CD4-positive, alpha-beta memory T cell (primary cell): ENCODE results near the gene SLC25A27. TPM values are rescaled to one million over a fixed set of nuclear protein-coding genes. Genes with fewer than 3 reads are reported as not detected.

Experiments used
- CTCF ChIA-PET: fragments of 350-600 bp; sonication (Branson Sonifier 250); formaldehyde crosslinking; loops from one replicate; lab custom pipeline; 2021; ENCODE audit warnings: inconsistent platforms; ENCODE audit not compliant: partially characterized antibody; lab: Charles Lee
- POLR2A ChIA-PET: fragments of 350-600 bp; sonication (Branson Sonifier 250); formaldehyde crosslinking; loops from one replicate; lab custom pipeline; 2021; ENCODE audit not compliant: partially characterized antibody; lab: Charles Lee
- DNase-seq, 5 donors: peaks; one replicate each; pipeline versions ENCODE4 v3.0.0 to v3.0.0-alpha.2; 2020 to 2022; ENCODE audit warnings: mixed read lengths in 1 of 5
- H3K27ac ChIP-seq: one replicate; pipeline ENCODE4 v1.7.0; 2013; ENCODE audit warnings: low read depth, low read length
- H3K27me3 ChIP-seq: 2 replicates; pipeline ENCODE4 v1.7.0; 2013; ENCODE audit warnings: mild to moderate bottlenecking, low read length, moderate library complexity; ENCODE audit not compliant: insufficient read depth
- H3K36me3 ChIP-seq: 2 replicates; pipeline ENCODE4 v1.7.0; 2013; ENCODE audit warnings: mild to moderate bottlenecking, low read length, moderate library complexity; ENCODE audit not compliant: insufficient read depth
- H3K4me1 ChIP-seq: 2 replicates; pipeline ENCODE4 v1.7.0; 2013; ENCODE audit warnings: mild to moderate bottlenecking, low read length, moderate library complexity; ENCODE audit not compliant: insufficient read depth
- H3K4me3 ChIP-seq, 2 donors: one replicate each; pipeline ENCODE4 v1.7.0; 2013; ENCODE audit warnings: low read length in 2 of 2, mild to moderate bottlenecking in 1 of 2
- H3K9me3 ChIP-seq, 2 donors: one replicate each; pipeline ENCODE4 v1.7.0; 2013; ENCODE audit warnings: low read length in 2 of 2, control low read depth in 1 of 2; ENCODE audit not compliant: control insufficient read depth in 1 of 2
- H3K27ac Mint-ChIP-seq, 7 donors: one replicate each; pipeline ENCODE4 v1.8.0; 2020 to 2021; ENCODE audit warnings: mixed read lengths in 7 of 7, mild to moderate bottlenecking in 6 of 7, inconsistent platforms in 3 of 7, moderate library complexity in 3 of 7
- H3K27me3 Mint-ChIP-seq, 2 donors: one replicate each; pipeline ENCODE4 v1.8.0; 2020 to 2021; ENCODE audit warnings: mixed read lengths in 2 of 2
- H3K36me3 Mint-ChIP-seq, 2 donors: one replicate each; pipeline ENCODE4 v1.8.0; 2020 to 2021; ENCODE audit warnings: mixed read lengths in 2 of 2, inconsistent platforms in 1 of 2, mild to moderate bottlenecking in 1 of 2
- H3K4me1 Mint-ChIP-seq, 4 donors: one replicate each; pipeline ENCODE4 v1.8.0; 2020 to 2021; ENCODE audit warnings: mixed read lengths in 4 of 4, mild to moderate bottlenecking in 1 of 4
- H3K4me3 Mint-ChIP-seq, 8 donors: one replicate each; pipeline ENCODE4 v1.8.0; 2020 to 2021; ENCODE audit warnings: mixed read lengths in 8 of 8, mild to moderate bottlenecking in 7 of 8, moderate library complexity in 6 of 8, inconsistent platforms in 3 of 8
- H3K9me3 Mint-ChIP-seq, 8 donors: one replicate each; pipeline ENCODE4 v1.8.0; 2020 to 2021; ENCODE audit warnings: mixed read lengths in 8 of 8, mild to moderate bottlenecking in 5 of 8, inconsistent platforms in 3 of 8, moderate library complexity in 1 of 8
- intact Hi-C: fragments of 100-400 bp; cut with micrococcal nuclease; formaldehyde crosslinking; loops from one replicate; pipeline ENCODE4 v1.15.1; 2023
- polyA plus RNA-seq, 2 donors: library from polyadenylated mRNA; unstranded; fragments of 300-500 nt; fragmentation: Illumina TruSeq; gene quantifications; one replicate each; pipeline ENCODE4 v1.2.3, GENCODE V29; 2021
- total RNA-seq, 2 experiments: library from RNA; stranded (reverse); gene quantifications; one replicate each; pipeline ENCODE4 v1.2.3, GENCODE V29; 2021

Gene SLC25A27
- total and polyA plus RNA-seq, 4 experiments from 2014 or later, result 2.3 to 2.6 TPM; not detected in 2

DNA sequence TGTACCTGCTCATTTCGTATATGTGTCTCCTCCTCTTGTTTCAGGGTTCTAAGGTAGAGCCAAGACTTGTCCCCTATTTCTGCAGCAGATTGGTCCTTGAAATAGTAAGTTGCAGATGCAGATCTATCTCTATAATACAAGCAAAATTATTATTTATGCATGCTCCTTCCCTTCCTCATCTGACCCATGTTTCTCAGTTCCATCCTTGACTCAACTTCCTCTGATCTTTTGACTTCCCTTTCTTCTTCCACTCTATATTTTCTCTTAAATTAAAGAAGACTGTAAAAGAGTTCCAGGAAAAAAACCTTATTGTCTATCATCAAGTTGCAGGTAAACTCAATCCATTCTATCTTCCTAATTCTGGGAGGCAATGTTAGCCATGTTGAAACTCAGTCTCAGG, 58.7 kb downstream of the SLC25A27 start:
- intact Hi-C loops, result no loop called here
- H3K4me3 Mint-ChIP-seq, result no peak overlapping the region

DNA sequence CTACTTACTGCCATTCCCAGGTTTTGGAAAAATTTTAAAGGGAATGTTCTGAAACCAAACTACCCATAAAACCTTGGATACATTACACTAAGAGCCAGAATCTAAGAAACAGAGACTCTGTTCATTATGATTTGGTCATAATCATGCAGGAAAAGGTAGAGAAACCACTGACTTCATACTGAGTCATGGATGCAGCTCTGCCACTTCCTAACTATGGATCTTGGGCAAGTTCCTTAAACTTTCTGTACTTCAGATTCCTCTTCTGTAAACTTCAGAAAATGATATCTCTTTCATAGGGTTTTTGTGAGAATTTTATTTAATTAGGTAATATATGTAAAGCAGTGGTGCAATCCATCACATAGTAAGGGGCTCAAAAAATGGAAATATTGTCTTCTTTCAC, 62.4 kb downstream of the SLC25A27 start:
- H3K36me3 ChIP-seq, result no peaks in the 10 kb centered on the region
- Mint-ChIP-seq H3K27me3 (peaks cover 5 to 8% of the 10 kb centered on the region in 2 donors), H3K27ac (no peak overlapping the region), H3K4me3 (no peak overlapping the region), H3K36me3 (no peaks in the 10 kb centered on the region), H3K4me1 (peaks cover 0 to 7% (median 3%) of the 10 kb centered on the region in 4 donors), H3K9me3 (no peaks in the 10 kb centered on the region)
- H3K27me3 ChIP-seq, result peaks cover 3% of the 10 kb centered on the region
- DNase-seq, result no peak
- H3K4me1 ChIP-seq, result no peaks in the 10 kb centered on the region
- no peak overlapping the region for H3K27ac ChIP-seq
- intact Hi-C loops, result no loop called here
- H3K9me3 ChIP-seq, result no peaks in the 10 kb centered on the region
- no peak overlapping the region for H3K4me3 ChIP-seq
- POLR2A ChIA-PET, result no interaction called here
- CTCF ChIA-PET, result no interaction called here

More for the DNA sequence above, 58.7 kb downstream of the SLC25A27 start:
- Histone ChIP-seq H3K36me3 (no peaks in the 10 kb centered on the region), H3K27ac (no peak overlapping the region), H3K27me3 (no peaks in the 10 kb centered on the region), H3K4me1 (no peaks in the 10 kb centered on the region), H3K4me3 (no peak overlapping the region), H3K9me3 (no peaks in the 10 kb centered on the region)
- ChIA-PET POLR2A (no interaction called here), CTCF (no interaction called here)
- DNase-seq, result no peak
- H3K36me3 Mint-ChIP-seq, result no peaks in the 10 kb centered on the region
- no peak overlapping the region for H3K27ac Mint-ChIP-seq
- peaks cover 4 to 5% of the 10 kb centered on the region in 2 donors for H3K27me3 Mint-ChIP-seq
- H3K4me1 Mint-ChIP-seq, result no peaks in the 10 kb centered on the region
- no peaks in the 10 kb centered on the region for H3K9me3 Mint-ChIP-seq

DNA sequence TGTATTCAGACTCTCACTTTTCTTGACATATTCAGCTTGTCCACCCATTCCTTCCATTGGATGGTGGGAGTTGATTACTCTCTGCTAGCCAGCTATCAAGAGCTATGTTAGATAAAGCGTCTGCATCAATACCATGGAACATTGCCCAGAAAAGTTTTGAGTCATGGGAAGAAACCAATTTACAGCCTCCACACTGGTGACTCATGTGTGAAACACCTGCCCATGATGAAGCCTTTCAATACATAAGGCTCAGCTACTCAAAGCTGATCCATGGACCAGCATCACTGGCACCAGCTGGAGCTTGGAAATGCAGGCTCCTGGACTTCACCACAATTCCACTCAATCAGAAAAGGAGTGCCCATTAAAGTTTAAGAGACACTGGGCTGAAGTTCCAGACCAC, 66.3 kb downstream of the SLC25A27 start:
- Histone ChIP-seq H3K4me1 (no peaks in the 10 kb centered on the region), H3K4me3 (no peak overlapping the region), H3K27ac (no peak overlapping the region), H3K9me3 (no peaks in the 10 kb centered on the region), H3K36me3 (no peaks in the 10 kb centered on the region), H3K27me3 (peaks cover 5% of the 10 kb centered on the region)
- H3K27ac Mint-ChIP-seq, result no peak overlapping the region
- POLR2A ChIA-PET, result no interaction called here
- H3K36me3 Mint-ChIP-seq, result no peaks in the 10 kb centered on the region
- intact Hi-C loops, result no loop called here
- H3K4me3 Mint-ChIP-seq, result no peak overlapping the region
- DNase-seq, result no peak
- CTCF ChIA-PET, result no interaction called here
- peaks cover 0 to 2% (median 0%) of the 10 kb centered on the region in 8 donors for H3K9me3 Mint-ChIP-seq
- peaks cover 5 to 14% of the 10 kb centered on the region in 2 donors for H3K27me3 Mint-ChIP-seq
- peaks cover 0 to 7% (median 3%) of the 10 kb centered on the region in 4 donors for H3K4me1 Mint-ChIP-seq

DNA sequence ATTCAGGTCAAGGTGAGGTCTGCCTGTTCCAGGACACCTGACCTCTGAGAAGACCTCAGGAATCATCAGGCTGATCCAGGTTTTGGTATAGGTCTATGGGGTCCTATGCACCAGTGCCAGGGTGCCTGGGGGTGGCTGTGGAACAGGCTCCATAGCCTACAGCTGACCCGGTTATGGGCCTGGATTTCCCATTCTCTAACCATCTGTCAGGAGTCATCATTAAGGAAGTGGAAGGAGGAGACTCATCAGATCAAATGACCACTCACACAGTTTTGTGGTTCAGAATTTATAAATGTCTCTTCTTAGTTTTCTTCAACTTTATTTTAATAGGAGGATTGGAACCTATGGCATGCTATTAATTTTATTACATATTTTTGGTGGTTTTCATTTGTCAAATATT, 67.6 kb downstream of the SLC25A27 start:
- no peak for DNase-seq
- CTCF ChIA-PET, result no interaction called here
- Histone ChIP-seq H3K27me3 (peaks cover 5% of the 10 kb centered on the region), H3K36me3 (no peaks in the 10 kb centered on the region), H3K9me3 (no peaks in the 10 kb centered on the region), H3K27ac (no peak overlapping the region), H3K4me1 (no peaks in the 10 kb centered on the region), H3K4me3 (no peak overlapping the region)
- Mint-ChIP-seq H3K9me3 (peaks cover 0 to 2% (median 0%) of the 10 kb centered on the region in 8 donors), H3K27me3 (peaks cover 5 to 18% of the 10 kb centered on the region in 2 donors), H3K36me3 (no peaks in the 10 kb centered on the region), H3K4me1 (peaks cover 0 to 7% (median 3%) of the 10 kb centered on the region in 4 donors), H3K27ac (no peak overlapping the region), H3K4me3 (no peak overlapping the region)
- intact Hi-C loops, result no loop called here
- POLR2A ChIA-PET, result no interaction called here

Other genes with a start within 250 kb of the SLC25A27 start
- gene RCAN2, start 161.5 kb upstream of the SLC25A27 start, total RNA-seq, result not detected
- under 1 TPM; 0.06 to 0.21 TPM for gene RCAN2, start 161.5 kb upstream of the SLC25A27 start, polyA plus RNA-seq
- not detected for gene CYP39A1, start 157 bp upstream of the SLC25A27 start, total RNA-seq
- gene CYP39A1, start 157 bp upstream of the SLC25A27 start, polyA plus RNA-seq, result not detected
- under 1 TPM in 1 of 2 experiments, not detected in 1; 0.25 TPM for gene TDRD6, start 34.9 kb downstream of the SLC25A27 start, total RNA-seq
- not detected for gene TDRD6, start 34.9 kb downstream of the SLC25A27 start, polyA plus RNA-seq
- gene PLA2G7, start 82.4 kb downstream of the SLC25A27 start, total RNA-seq, result 10 to 100 TPM; 11.1 to 12.7 TPM
- not detected for gene PLA2G7, start 82.4 kb downstream of the SLC25A27 start, polyA plus RNA-seq
- not detected for gene ANKRD66, start 94.0 kb downstream of the SLC25A27 start, total RNA-seq
- gene ANKRD66, start 94.0 kb downstream of the SLC25A27 start, polyA plus RNA-seq, result not detected
- gene MEP1A, start 140.4 kb downstream of the SLC25A27 start, total RNA-seq, result not detected
- not detected for gene MEP1A, start 140.4 kb downstream of the SLC25A27 start, polyA plus RNA-seq